HCT116 (cell line): ENCODE measurements around the gene ANKRD55. TPM values are rescaled to one million over a fixed set of nuclear protein-coding genes. Genes with fewer than 3 reads are reported as not detected.

Experiments
- ATAC-seq: fragments of 200-7000 bp; cut with Tn5 transposase; 2 replicates; pipeline ENCODE4 v1.9.1; 2020; ENCODE audit warnings: mild to moderate bottlenecking, moderate library complexity
- BruUV-seq: library from RNA; stranded (reverse); fragments of 400-500 nt; replicated peaks from 2 replicates; lab custom pipeline; 2021; lab: Mats Ljungman, UMichigan
- CTCF ChIA-PET: fragments of 300-600 bp; sonication (Branson Sonifier 250); formaldehyde crosslinking; loops from one replicate; lab custom pipeline; 2021; ENCODE audit warnings: antibody characterized with exemption; lab: Charles Lee
- POLR2A ChIA-PET: fragments of 300-600, 350-600 bp; sonication (Branson Sonifier 250); formaldehyde crosslinking; loops from one replicate; lab custom pipeline; 2021; ENCODE audit warnings: antibody characterized with exemption; lab: Charles Lee
- RAD21 ChIA-PET, 2 experiments: fragments of 300-600 bp; sonication (Branson Sonifier 250); formaldehyde crosslinking; loops; one replicate each; lab custom pipeline; 2023; ENCODE audit warnings: low total read pairs in 2 of 2; ENCODE audit not compliant: uncharacterized antibody in 2 of 2, unreplicated experiment in 2 of 2, low non-redundant PET in 1 of 2; lab: Charles Lee
- DNase-seq: peaks from one replicate; pipeline ENCODE4 v3.0.0-alpha.2; 2010; ENCODE audit warnings: low read depth, low spot score
- H2AFZ ChIP-seq: fragments of 200-600 bp; shearing (Covaris generic), sonication (generic); 2 replicates; pipeline ENCODE4 v1.6.1; 2017; ENCODE audit warnings: low read depth, mixed run types, mixed read lengths, antibody characterized with exemption, low read length; ENCODE audit not compliant: poor library complexity, severe bottlenecking
- H3K27ac ChIP-seq: 2 replicates; pipeline ENCODE4 v1.5.1; 2012; ENCODE audit warnings: low read depth, low read length
- H3K27me3 ChIP-seq: fragments of 200-600 bp; sonication (generic); 2 replicates; pipeline ENCODE4 v1.6.1; 2016; ENCODE audit warnings: mixed run types, low read length, mixed read lengths; ENCODE audit not compliant: insufficient read depth
- H3K36me3 ChIP-seq, 2 experiments: fragments of 200-500 bp in 1 of 2; fragments of 200-600 bp in 1 of 2; sonication (Bioruptor generic) in 1 of 2; sonication (generic) in 1 of 2; 2 replicates each; pipeline versions ENCODE4 v1.5.1 to v1.6.1; 2014 to 2016; ENCODE audit warnings: low read length in 2 of 2, inconsistent platforms in 1 of 2, mixed read lengths in 1 of 2, mixed run types in 1 of 2; ENCODE audit not compliant: insufficient read depth in 2 of 2, control insufficient read depth in 1 of 2
- H3K4me1 ChIP-seq, 2 experiments: fragments of 200-600 bp in 1 of 2; sonication (generic) in 1 of 2; 2 replicates each; pipeline versions ENCODE4 v1.5.1 to v1.6.1; 2012 to 2017; ENCODE audit warnings: low read length in 2 of 2, inconsistent platforms in 1 of 2, mild to moderate bottlenecking in 1 of 2, mixed read lengths in 1 of 2, mixed run types in 1 of 2, moderate library complexity in 1 of 2; ENCODE audit not compliant: insufficient read depth in 2 of 2, control insufficient read depth in 1 of 2
- H3K4me2 ChIP-seq: fragments of 200-600 bp; sonication (generic); 2 replicates; pipeline ENCODE4 v1.6.1; 2017; ENCODE audit warnings: mixed run types, low read length, mixed read lengths
- H3K4me3 ChIP-seq, 2 experiments: fragments of 200-600 bp in 1 of 2; sonication (generic) in 1 of 2; replicated peaks in 1 of 2; 2 replicates each; pipeline ENCODE4 v1.5.1; 2011 to 2016; ENCODE audit warnings: low read length in 2 of 2, control low read depth in 1 of 2, low read depth in 1 of 2, mild to moderate bottlenecking in 1 of 2, mixed read lengths in 1 of 2, mixed run types in 1 of 2
- H3K79me2 ChIP-seq: fragments of 200-600 bp; sonication (generic); 2 replicates; pipeline ENCODE4 v1.6.1; 2017; ENCODE audit warnings: mild to moderate bottlenecking, mixed run types, low read length, moderate library complexity, mixed read lengths; ENCODE audit not compliant: insufficient read depth
- H3K9ac ChIP-seq: fragments of 200-600 bp; sonication (generic); 2 replicates; pipeline ENCODE4 v1.6.1; 2016; ENCODE audit warnings: low read length, mixed read lengths
- H3K9me2 ChIP-seq: fragments of 200-600 bp; sonication (generic), shearing (Covaris generic); 2 replicates; pipeline ENCODE4 v1.6.1; 2017; ENCODE audit warnings: mixed run types, mild to moderate bottlenecking, moderate library complexity; ENCODE audit not compliant: insufficient read depth
- H3K9me3 ChIP-seq, 2 experiments: fragments of 200-500 bp in 1 of 2; fragments of 200-600 bp in 1 of 2; sonication (Bioruptor generic) in 1 of 2; sonication (generic) in 1 of 2; 2 replicates each; pipeline ENCODE4 v1.6.1; 2014 to 2017; ENCODE audit warnings: low read length in 2 of 2, mixed read lengths in 2 of 2, inconsistent platforms in 1 of 2, low read depth in 1 of 2, mild to moderate bottlenecking in 1 of 2, mixed run types in 1 of 2, moderate library complexity in 1 of 2; ENCODE audit not compliant: control insufficient read depth in 1 of 2, insufficient read depth in 1 of 2
- H4K20me1 ChIP-seq: fragments of 200-600 bp; sonication (generic), shearing (Covaris generic); 2 replicates; pipeline ENCODE4 v1.6.1; 2017; ENCODE audit warnings: mixed run types, mild to moderate bottlenecking, moderate library complexity; ENCODE audit not compliant: insufficient read depth
- ELF1 ChIP-seq: IDR thresholded peaks from 2 replicates; pipeline ENCODE4 v1.6.1; 2012; ENCODE audit warnings: low read depth, borderline replicate concordance
- FOSL1 ChIP-seq: IDR thresholded peaks from 2 replicates; pipeline ENCODE4 v1.6.1; 2012; ENCODE audit warnings: low read depth
- JUND ChIP-seq: IDR thresholded peaks from 2 replicates; pipeline ENCODE4 v1.6.1; 2012
- MAX ChIP-seq: IDR thresholded peaks from 2 replicates; pipeline ENCODE4 v1.6.1; 2012
- POLR2A ChIP-seq: IDR thresholded peaks from 2 replicates; pipeline ENCODE4 v1.7.0; 2011; ENCODE audit warnings: borderline replicate concordance; ENCODE audit not compliant: insufficient read depth, insufficient read length; ENCODE audit errors: extremely low read depth
- SP1 ChIP-seq: IDR thresholded peaks from 2 replicates; pipeline ENCODE4 v1.6.1; 2012; ENCODE audit warnings: low read depth
- SRF ChIP-seq: IDR thresholded peaks from 2 replicates; pipeline ENCODE4 v1.6.1; 2012; ENCODE audit warnings: low read depth
- TCF7L2 ChIP-seq: IDR thresholded peaks from 2 replicates; pipeline ENCODE4 v1.7.0; 2011; ENCODE audit warnings: borderline replicate concordance, inconsistent platforms; ENCODE audit not compliant: insufficient read depth, insufficient read length; ENCODE audit errors: extremely low read depth
- YY1 ChIP-seq: IDR thresholded peaks from 2 replicates; pipeline ENCODE4 v1.6.1; 2011; ENCODE audit warnings: low read length, low read depth, moderate library complexity, mild to moderate bottlenecking; ENCODE audit not compliant: insufficient replicate concordance; ENCODE audit errors: extremely low read depth
- ZNF274 ChIP-seq: fragments of 200-500 bp; sonication (Bioruptor generic); IDR thresholded peaks from 2 replicates; pipeline ENCODE4 v1.6.1; 2014; ENCODE audit warnings: mild to moderate bottlenecking, low read depth, low read length, inconsistent platforms
- intact Hi-C: fragments of 100-400 bp; cut with micrococcal nuclease; formaldehyde crosslinking; loops from 2 replicates; pipeline ENCODE4 v1.10.0; 2022
- total RNA-seq: library from RNA; stranded (reverse); gene quantifications from one replicate; pipeline ENCODE4 v1.2.1, GENCODE V29; 2021; ENCODE audit not compliant: unreplicated experiment
- TF ChIP-seq, protein P1 (sequence below): IDR thresholded peaks from 2 replicates; pipeline ENCODE4 v1.6.1; 2012; ENCODE audit warnings: low read depth
- TF ChIP-seq, protein P2 (sequence below), 3 experiments: fragments of 200-600 bp in 1 of 3; sonication (generic) in 1 of 3; IDR thresholded peaks in 2 of 3; conservative IDR thresholded peaks in 1 of 3; 2 replicates each; pipeline ENCODE4 v1.5.1; 2012 to 2017; ENCODE audit warnings: low read depth in 2 of 3, low read length in 2 of 3, antibody characterized with exemption in 1 of 3, borderline replicate concordance in 1 of 3, control low read depth in 1 of 3, mild to moderate bottlenecking in 1 of 3, mixed read lengths in 1 of 3, mixed run types in 1 of 3, moderate library complexity in 1 of 3; ENCODE audit not compliant: insufficient read depth in 1 of 3
- TF ChIP-seq, protein P3 (sequence below): IDR thresholded peaks from 2 replicates; pipeline ENCODE4 v1.6.1; 2011; ENCODE audit warnings: mild to moderate bottlenecking, low read length, moderate library complexity; ENCODE audit not compliant: insufficient replicate concordance; ENCODE audit errors: extremely low read depth
- TF ChIP-seq, protein P4 (sequence below): IDR thresholded peaks from 2 replicates; pipeline ENCODE4 v1.6.1; 2012

Gene ANKRD55
- total RNA-seq, 1 experiment from 2014 or later: not detected

DNA sequence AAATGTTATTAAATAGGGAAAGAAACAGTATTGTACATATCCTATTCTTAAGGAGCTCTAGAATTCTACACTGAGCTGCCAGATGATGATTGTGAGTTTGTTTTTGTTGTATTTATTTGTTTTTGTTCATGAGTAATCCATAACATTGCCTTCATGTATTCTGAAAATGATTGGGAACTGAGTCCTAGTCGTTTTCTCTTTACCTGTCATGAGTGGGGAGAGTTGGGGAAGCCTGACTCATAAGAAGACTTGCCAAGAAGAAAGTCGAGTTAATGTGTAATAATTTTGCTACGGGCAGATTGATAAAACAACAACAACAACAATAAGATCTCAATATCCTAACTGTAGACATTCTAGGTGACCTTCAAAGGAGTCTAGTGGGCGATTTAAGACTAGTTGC is 103.8 kb downstream of the ANKRD55 start:
- CTCF ChIA-PET: no interaction called here
- Histone ChIP-seq H3K79me2 (no peaks in the 10 kb centered on the region), H3K4me2 (no peak overlapping the region), H3K9ac (no peak overlapping the region), H3K36me3 (no peaks in the 10 kb centered on the region), H3K9me3 (no peaks in the 10 kb centered on the region), H3K4me1 (peaks cover under 1% of the 10 kb centered on the region in 2 experiments; a peak in 3 of 4 replicates), H2AFZ (no peak overlapping the region), H3K27me3 (no peaks in the 10 kb centered on the region), H4K20me1 (no peaks in the 10 kb centered on the region), H3K4me3 (no peak overlapping the region), H3K27ac (no peak overlapping the region), H3K9me2 (no peaks in the 10 kb centered on the region)
- TF ChIP-seq, protein P1, sequence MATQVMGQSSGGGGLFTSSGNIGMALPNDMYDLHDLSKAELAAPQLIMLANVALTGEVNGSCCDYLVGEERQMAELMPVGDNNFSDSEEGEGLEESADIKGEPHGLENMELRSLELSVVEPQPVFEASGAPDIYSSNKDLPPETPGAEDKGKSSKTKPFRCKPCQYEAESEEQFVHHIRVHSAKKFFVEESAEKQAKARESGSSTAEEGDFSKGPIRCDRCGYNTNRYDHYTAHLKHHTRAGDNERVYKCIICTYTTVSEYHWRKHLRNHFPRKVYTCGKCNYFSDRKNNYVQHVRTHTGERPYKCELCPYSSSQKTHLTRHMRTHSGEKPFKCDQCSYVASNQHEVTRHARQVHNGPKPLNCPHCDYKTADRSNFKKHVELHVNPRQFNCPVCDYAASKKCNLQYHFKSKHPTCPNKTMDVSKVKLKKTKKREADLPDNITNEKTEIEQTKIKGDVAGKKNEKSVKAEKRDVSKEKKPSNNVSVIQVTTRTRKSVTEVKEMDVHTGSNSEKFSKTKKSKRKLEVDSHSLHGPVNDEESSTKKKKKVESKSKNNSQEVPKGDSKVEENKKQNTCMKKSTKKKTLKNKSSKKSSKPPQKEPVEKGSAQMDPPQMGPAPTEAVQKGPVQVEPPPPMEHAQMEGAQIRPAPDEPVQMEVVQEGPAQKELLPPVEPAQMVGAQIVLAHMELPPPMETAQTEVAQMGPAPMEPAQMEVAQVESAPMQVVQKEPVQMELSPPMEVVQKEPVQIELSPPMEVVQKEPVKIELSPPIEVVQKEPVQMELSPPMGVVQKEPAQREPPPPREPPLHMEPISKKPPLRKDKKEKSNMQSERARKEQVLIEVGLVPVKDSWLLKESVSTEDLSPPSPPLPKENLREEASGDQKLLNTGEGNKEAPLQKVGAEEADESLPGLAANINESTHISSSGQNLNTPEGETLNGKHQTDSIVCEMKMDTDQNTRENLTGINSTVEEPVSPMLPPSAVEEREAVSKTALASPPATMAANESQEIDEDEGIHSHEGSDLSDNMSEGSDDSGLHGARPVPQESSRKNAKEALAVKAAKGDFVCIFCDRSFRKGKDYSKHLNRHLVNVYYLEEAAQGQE: no peak
- TF ChIP-seq, protein P2, sequence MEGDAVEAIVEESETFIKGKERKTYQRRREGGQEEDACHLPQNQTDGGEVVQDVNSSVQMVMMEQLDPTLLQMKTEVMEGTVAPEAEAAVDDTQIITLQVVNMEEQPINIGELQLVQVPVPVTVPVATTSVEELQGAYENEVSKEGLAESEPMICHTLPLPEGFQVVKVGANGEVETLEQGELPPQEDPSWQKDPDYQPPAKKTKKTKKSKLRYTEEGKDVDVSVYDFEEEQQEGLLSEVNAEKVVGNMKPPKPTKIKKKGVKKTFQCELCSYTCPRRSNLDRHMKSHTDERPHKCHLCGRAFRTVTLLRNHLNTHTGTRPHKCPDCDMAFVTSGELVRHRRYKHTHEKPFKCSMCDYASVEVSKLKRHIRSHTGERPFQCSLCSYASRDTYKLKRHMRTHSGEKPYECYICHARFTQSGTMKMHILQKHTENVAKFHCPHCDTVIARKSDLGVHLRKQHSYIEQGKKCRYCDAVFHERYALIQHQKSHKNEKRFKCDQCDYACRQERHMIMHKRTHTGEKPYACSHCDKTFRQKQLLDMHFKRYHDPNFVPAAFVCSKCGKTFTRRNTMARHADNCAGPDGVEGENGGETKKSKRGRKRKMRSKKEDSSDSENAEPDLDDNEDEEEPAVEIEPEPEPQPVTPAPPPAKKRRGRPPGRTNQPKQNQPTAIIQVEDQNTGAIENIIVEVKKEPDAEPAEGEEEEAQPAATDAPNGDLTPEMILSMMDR (IDR thresholded peaks at IDR 0.05 in 2 of 3, conservative IDR thresholded peaks at IDR 0.05 in 1 of 3; ENCODE audit: borderline replicate concordance in 1 of 3, insufficient read depth in 1 of 3, low read depth in 2 of 3, low read length in 2 of 3): no peak
- TF ChIP-seq, protein P3, sequence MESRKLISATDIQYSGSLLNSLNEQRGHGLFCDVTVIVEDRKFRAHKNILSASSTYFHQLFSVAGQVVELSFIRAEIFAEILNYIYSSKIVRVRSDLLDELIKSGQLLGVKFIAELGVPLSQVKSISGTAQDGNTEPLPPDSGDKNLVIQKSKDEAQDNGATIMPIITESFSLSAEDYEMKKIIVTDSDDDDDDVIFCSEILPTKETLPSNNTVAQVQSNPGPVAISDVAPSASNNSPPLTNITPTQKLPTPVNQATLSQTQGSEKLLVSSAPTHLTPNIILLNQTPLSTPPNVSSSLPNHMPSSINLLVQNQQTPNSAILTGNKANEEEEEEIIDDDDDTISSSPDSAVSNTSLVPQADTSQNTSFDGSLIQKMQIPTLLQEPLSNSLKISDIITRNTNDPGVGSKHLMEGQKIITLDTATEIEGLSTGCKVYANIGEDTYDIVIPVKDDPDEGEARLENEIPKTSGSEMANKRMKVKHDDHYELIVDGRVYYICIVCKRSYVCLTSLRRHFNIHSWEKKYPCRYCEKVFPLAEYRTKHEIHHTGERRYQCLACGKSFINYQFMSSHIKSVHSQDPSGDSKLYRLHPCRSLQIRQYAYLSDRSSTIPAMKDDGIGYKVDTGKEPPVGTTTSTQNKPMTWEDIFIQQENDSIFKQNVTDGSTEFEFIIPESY: no peak
- TF ChIP-seq TCF7L2 (no peak), YY1 (no peak), SP1 (no peak), JUND (no peak), ZNF274 (no peak), SRF (no peak), POLR2A (no peak), MAX (no peak), FOSL1 (no peak), ELF1 (no peak)
- TF ChIP-seq, protein P4, sequence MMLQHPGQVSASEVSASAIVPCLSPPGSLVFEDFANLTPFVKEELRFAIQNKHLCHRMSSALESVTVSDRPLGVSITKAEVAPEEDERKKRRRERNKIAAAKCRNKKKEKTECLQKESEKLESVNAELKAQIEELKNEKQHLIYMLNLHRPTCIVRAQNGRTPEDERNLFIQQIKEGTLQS: no peak
- POLR2A ChIA-PET: no interaction called here
- no peak for ATAC-seq
- RAD21 ChIA-PET: no interaction called here
- intact Hi-C loops: no loop called here
- BruUV-seq: no TSS peak
- no peak for DNase-seq
